ENCODE results near the gene H6PD. TPM values are rescaled to one million over a fixed set of nuclear protein-coding genes. Genes with fewer than 3 reads are reported as not detected.
A peak's percentile ranks its signal among the peaks of the same experiment; 100 is the strongest.

H6PD gene
- total RNA-seq, 1 donor from 2014 or later = 17.1 TPM

GRCh38 chr1:9207086-9207485 is 27.5 kb upstream of the H6PD start:
- no peak for DNase-seq (ENCODE audit: low read depth)

- no peak for DNase-seq (ENCODE audit: low read depth)
These were observed 26.9 kb upstream of the H6PD start for GRCh38 chr1:9207715-9208114.

- peak; percentile 49 for DNase-seq (ENCODE audit: low read depth)
These were observed 23.2 kb upstream of the H6PD start for GRCh38 chr1:9211291-9211811.

- DNase-seq (ENCODE audit: low read depth) = no peak
These were observed 21.8 kb upstream of the H6PD start for GRCh38 chr1:9212735-9213134.

- no peak for DNase-seq (ENCODE audit: low read depth)
These were observed 20.6 kb upstream of the H6PD start for GRCh38 chr1:9213956-9214355.

- DNase-seq (ENCODE audit: low read depth) = no peak
These were observed 15.7 kb upstream of the H6PD start for GRCh38 chr1:9218917-9219316.

GRCh38 chr1:9222846-9223625 is 11.5 kb upstream of the H6PD start:
- DNase-seq (ENCODE audit: low read depth) = no peak

GRCh38 chr1:9224664-9225410 is 9.7 kb upstream of the H6PD start:
- DNase-seq (ENCODE audit: low read depth) = no peak

GRCh38 chr1:9225411-9225785 is 9.2 kb upstream of the H6PD start:
- DNase-seq (ENCODE audit: low read depth) = no peak

GRCh38 chr1:9228609-9229008 is 6.0 kb upstream of the H6PD start:
- no peak for DNase-seq (ENCODE audit: low read depth)

- no peak for DNase-seq (ENCODE audit: low read depth)
These were observed 5.0 kb upstream of the H6PD start for GRCh38 chr1:9229549-9229948.

GRCh38 chr1:9230869-9231533 is 3.6 kb upstream of the H6PD start:
- no peak for DNase-seq (ENCODE audit: low read depth)

GRCh38 chr1:9231648-9232332 is 2.8 kb upstream of the H6PD start:
- peak; percentile 48 for DNase-seq (ENCODE audit: low read depth)

GRCh38 chr1:9233241-9233941 is 1.2 kb upstream of the H6PD start:
- no peak for DNase-seq (ENCODE audit: low read depth)

- no peak for DNase-seq (ENCODE audit: low read depth)
These were observed 692 bp upstream of the H6PD start for GRCh38 chr1:9233942-9234222.

GRCh38 chr1:9235096-9235459 is 504 bp downstream of the H6PD start:
- DNase-seq (ENCODE audit: low read depth) = peak; percentile 74

- DNase-seq (ENCODE audit: low read depth) = no peak
These were observed 986 bp downstream of the H6PD start for GRCh38 chr1:9235560-9235959.

GRCh38 chr1:9238134-9238533 is 3.6 kb downstream of the H6PD start:
- DNase-seq (ENCODE audit: low read depth) = no peak

- peak; percentile 74 for DNase-seq (ENCODE audit: low read depth)
These were observed 4.0 kb downstream of the H6PD start for GRCh38 chr1:9238550-9238949.

GRCh38 chr1:9239622-9240401 is 5.2 kb downstream of the H6PD start:
- DNase-seq (ENCODE audit: low read depth) = peak; percentile 97
